PFSK-1 (cell line): ENCODE results near the gene GRK4.

Source experiments
- FOXP2 ChIP-seq: optimal IDR thresholded peaks from 2 replicates; pipeline ENCODE3; 2011; ENCODE audit warnings: borderline replicate concordance, control low read depth, inconsistent platforms; ENCODE audit not compliant: insufficient read depth; ENCODE audit errors: extremely low read length, extremely low read depth
- POLR2AphosphoS5 ChIP-seq: IDR thresholded peaks from 2 replicates; pipeline ENCODE4 v1.6.1; 2012; ENCODE audit warnings: low read depth, mild to moderate bottlenecking, control low read depth, low read length, moderate library complexity
- REST ChIP-seq, 2 experiments: IDR thresholded peaks; 2 replicates each; pipeline versions ENCODE4 v1.6.1 to v1.8.0; 2011 to 2012; ENCODE audit warnings: low read depth in 2 of 2, low read length in 2 of 2, control low read depth in 1 of 2, inconsistent platforms in 1 of 2, mild to moderate bottlenecking in 1 of 2, moderate library complexity in 1 of 2; ENCODE audit not compliant: insufficient read depth in 1 of 2
- SIN3A ChIP-seq: IDR thresholded peaks from 2 replicates; pipeline ENCODE4 v1.6.1; 2012; ENCODE audit warnings: mild to moderate bottlenecking, low read length, moderate library complexity, borderline replicate concordance; ENCODE audit not compliant: insufficient read depth
- TAF1 ChIP-seq: IDR thresholded peaks from 2 replicates; pipeline ENCODE4 v1.6.1; 2012; ENCODE audit warnings: low read length, control low read depth, borderline replicate concordance; ENCODE audit not compliant: insufficient read depth

- TF ChIP-seq REST (IDR thresholded peaks at IDR 0.05; ENCODE audit: insufficient read depth in 1 of 2, low read depth in 2 of 2, low read length in 2 of 2), result peak in 1 of 2 experiments; percentile 75; a peak in 2 of 4 replicates
- no peak for TF ChIP-seq POLR2AphosphoS5
- TF ChIP-seq TAF1, result no peak
- no peak for TF ChIP-seq SIN3A
- no peak for TF ChIP-seq FOXP2
These were observed 99.1 kb downstream of the GRK4 start for GRCh38 chr4:3062471-3062870.
